Activated naive CD4-positive, alpha-beta T cell (primary cell): ENCODE data around the gene RFWD3.

Experiments
- DNase-seq, 4 experiments: peaks; one replicate each; lab custom pipeline; 2025; lab: John Stamatoyannopoulos, UW

Gene RFWD3

GRCh38 chr16:74582970-74583369, 83.7 kb downstream of the RFWD3 start:
- no peak for DNase-seq

DNA sequence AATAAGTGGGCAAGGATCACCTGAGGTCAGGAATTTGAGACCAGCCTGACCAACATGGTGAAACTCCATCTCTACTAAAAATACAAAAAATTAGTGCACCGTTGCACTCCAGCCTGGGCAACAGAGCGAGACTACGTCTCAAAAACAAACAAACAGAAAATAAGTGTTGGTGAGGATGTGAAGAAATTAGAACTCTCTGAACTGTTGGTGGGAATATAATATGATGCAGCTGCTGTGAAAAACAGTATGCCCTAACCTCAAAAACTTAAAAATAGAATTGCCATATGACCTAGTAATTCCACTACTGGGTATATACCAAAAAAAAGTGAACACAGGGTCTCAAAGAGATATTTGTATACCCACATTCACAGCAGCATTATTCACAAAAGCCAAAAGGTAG, 85.8 kb downstream of the RFWD3 start:
- DNase-seq, result no peak

GRCh38 chr16:74578838-74579237, 87.8 kb downstream of the RFWD3 start:
- no peak for DNase-seq

DNA sequence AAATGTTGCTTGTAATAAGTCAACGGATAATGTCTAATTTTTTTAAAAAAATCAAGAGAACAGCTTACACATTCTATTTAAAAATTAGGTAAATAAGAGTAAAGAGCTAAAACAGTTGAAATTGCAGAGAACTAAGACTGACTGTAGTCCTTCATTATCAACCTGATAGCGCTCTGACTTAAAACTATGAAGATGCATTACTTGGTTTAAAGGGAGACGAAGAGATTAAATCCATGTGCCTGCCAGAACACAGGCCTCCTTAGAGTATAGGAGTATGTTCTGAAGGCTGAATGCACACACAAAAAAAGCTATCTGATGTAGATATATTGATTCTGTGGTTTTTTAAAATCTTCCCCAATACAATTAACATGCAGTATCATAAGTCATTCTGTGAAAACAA, 88.2 kb downstream of the RFWD3 start:
- no peak for DNase-seq

- no peak for DNase-seq
Observed at GRCh38 chr16:74577882-74578366, 88.8 kb downstream of the RFWD3 start.

- DNase-seq, result no peak
Observed at GRCh38 chr16:74575807-74576643, 90.7 kb downstream of the RFWD3 start.

DNA sequence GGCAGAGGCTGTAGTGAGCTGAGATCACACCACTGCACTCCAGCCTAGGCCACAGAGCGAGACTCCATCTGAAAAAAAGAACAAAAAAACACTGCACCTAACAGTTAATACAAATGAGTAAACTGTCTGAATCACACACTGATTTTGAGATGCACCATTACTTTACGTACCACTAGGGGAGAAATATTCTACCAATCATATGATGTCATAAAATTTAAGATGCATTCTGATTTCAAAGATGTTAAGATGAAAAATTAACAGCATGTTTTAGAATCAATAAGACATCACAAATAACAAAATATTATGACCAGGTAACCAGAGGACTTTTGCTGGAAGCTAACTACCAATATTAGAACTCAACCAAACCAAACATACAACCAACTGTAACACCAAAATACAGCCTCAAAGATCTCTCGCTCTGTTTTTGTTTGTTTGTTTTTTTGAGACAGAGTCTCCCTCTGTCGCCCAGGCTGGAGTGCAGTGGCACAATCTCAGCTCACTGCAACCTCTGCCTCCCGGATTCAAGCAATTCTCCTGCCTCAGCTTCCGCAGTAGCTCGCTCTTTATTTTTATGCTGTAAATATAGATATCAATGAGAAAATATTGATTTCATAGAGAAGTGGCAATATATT, 91.4 kb downstream of the RFWD3 start:
- no peak for DNase-seq

DNA sequence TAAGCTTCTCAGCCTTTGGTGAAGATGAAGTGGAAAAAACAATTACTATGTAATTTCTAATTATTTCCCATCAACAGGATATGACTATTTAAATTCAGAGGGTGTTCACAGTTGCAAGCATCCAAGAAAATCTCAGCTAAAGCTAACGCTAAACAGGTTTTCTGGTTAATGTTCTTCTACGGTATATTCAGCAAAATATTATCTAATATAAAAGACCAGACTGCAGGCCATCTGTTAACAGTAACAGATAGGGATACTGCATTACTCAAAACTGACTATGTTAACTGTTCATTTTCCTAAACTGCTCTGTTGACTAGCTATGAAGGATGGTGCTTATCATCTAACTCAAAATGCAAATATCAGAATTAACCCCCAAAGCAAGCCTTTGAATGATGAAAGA, 92.5 kb downstream of the RFWD3 start:
- DNase-seq, result no peak

- DNase-seq, result no peak
Observed at GRCh38 chr16:74573622-74574021, 93.1 kb downstream of the RFWD3 start.
